ENCODE data around the gene MYCN. TPM values are rescaled to one million over a fixed set of nuclear protein-coding genes. Genes with fewer than 3 reads are reported as not detected.
A peak's percentile ranks its signal among the peaks of the same experiment; 100 is the strongest.
"Not testable (repeated sequence)": the region's sequence is repeated elsewhere in the genome, so short reads cannot be mapped to it uniquely, and the experiment has no call there.

The MYCN gene
- total RNA-seq, 1 donor from 2014 or later, result 7.3 TPM

DNA sequence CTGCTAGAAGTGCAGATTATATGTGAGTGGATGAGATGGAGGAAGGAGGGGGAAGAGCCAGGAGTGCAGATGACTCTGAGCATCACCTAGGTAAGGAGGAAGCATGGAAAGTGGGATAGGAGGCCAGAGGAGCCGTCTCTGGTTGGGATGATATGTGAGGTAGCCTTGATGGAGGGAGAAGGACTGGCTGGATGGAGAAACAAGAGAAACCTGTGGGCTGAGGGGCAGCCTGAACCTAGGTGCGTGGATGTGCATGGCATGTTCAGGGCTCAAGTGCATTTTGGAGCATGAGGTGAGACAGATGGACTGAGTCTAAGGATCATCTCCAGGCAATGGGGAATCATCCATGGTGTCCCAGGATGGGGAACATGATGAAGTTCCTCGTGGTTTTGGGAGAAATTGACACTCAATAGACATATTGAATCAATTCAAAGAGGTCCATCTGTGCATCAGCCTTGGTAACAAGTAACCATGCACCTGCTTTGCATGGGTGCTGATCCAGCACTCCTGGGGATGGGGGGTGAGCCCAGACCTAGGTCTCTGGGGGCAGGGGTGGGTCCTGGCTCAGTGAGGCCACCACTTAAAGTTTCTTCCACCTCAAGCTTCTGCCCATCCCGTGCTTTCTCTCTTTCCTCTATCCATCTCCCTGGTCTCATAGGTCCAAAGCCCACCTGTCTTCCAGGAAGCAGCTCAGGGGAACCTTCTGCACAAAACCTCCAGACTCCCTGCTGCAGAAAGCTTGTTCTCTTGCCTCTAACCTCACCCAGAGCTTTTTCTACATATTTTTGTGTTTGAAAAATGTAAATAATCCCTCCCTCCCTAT is 19.2 kb downstream of the MYCN start:
- DNase-seq, result no peak

- DNase-seq, result not testable (repeated sequence)
These were observed 19.8 kb downstream of the MYCN start for GRCh38 chr2:15960154-15960520.

- not testable (repeated sequence) for DNase-seq
These were observed 23.0 kb downstream of the MYCN start for GRCh38 chr2:15963109-15963976.

DNA sequence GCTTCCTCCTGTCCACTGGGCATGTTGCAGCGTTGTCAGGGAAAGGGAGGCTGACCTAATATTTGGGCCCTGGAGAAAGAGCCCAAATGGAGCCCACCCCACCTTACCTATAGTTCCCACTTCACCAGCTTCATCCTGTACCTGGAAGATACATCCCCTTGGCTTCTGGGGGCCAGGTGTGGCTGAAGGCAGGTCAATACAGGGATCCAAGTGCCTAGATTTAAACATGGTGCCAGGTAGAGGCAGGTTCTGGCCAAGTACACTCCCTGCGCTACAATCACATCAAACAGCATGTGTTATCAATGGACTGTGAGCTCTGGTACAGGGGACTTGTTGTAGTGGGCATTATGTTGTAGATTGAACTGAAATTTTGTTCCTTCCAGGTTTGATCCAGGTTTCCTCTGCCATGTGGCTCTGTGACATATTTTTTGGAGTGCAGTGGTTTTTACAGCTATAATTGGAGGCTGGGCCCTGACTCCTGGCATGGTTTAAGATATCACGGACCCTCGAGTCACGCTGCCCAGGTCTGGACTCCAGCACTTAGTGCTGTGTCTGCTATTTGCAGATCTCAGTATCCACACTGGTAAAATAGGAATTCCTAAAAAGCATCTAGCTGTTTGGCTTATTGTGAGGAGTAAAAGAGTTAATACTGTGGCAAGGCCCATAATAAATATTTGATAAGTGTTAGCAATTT is 23.8 kb downstream of the MYCN start:
- no peak for DNase-seq

- peak; percentile 24 for DNase-seq
These were observed 24.7 kb downstream of the MYCN start for GRCh38 chr2:15964936-15965563.

DNA sequence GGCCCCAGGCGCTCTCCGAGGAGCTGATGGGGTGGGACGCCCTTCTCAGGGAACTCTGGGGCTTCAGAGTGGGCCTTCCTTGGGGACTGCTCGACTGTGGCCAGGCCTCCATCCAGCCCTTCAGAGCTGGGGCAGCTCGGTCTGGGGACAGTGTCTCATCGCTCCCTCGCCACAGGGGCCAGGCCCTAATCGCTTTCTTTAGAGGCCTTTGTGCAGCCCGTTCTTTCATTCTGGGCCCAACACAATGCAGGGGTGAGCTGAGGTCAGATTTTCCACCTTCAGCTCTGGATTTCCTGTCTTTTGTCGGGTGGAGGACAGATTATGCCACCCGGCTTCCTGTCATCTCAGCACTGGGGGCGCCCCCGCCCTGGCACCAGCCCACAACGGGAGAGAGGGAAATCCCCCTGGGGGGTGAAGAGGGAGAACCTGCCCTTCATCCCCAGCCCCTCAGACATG is 25.2 kb downstream of the MYCN start:
- DNase-seq, result no peak

DNA sequence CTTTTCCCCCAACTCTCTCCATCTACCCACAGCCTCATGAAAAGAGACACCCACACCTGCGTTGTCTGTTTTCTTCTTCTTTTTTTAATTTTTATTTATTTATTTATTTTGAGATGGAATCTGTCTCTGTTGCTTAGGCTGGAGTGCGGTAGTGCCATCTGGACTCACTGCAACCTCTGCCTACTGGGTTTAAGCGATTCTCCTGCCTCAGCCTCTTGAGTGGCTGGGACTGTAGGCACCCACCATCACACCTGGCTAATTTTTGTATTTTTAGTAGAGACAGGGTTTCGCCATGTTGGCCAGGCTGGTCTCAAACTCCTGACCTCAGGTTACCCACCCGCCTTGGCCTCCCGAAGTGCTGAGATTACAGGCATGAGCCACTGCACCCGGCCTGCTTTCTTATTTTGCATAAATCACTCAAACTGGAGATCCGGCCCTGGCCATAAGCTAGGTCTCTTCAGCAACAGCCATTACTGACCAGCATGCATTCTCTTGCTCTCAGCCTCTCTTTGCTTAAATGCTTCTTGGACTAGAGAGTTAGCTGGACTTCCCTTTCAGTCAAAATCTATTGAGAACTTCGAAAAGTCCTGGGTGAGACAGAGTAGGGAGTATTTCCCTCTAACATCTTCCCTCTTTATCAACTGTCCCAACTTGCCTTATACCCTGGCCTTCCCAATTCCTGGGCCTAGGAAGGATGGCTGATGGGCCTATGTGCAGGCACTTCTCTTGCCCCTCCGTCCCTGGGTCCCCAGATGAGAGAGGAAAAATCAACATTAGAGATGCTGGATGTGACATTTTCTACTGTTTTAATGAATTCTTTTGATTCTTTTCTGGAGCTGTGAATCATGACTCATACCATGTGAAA is 27.3 kb downstream of the MYCN start:
- DNase-seq, result no peak

DNA sequence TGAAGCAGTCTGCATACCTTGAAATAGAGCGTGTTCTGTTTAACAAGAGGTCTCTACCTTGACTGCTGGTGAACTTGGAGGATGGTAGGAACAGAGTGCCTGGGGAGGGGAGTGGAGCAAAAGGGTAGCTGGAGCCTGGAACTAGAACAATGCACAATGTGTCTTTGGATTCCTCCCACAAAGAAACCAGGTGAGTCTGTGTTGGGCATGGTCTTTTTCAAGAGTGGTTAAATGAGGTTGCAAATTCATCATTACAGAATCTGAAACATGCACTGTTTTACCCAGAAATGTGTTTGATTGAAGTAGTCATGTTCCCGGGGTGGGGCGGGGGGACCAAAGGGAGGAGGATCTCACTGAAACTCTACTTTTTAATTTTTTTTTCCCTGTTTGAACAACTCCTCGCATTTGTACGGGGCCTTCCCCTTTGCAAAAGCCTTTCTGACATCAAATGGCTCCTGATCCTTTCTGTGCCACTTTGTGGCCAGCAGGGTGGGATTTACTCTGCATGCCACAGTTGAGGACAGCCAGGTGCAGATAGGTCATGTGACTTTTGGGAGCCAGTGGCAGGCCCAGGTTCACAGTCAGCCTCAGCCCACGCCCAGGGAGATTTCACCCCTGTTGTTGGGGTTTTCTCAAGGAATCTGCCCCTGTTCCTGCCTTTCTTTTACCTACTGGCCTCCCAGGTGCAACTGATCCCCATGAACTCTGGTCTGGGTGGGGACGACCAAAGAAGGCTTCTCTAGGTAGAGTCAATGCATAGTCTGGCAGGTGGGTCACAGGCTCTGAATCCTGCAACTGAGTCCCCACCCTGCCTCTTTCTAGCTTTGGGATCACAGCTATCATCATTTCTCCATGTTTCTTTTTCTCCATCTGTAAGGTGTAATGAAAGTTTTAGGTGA is 28.2 kb downstream of the MYCN start:
- no peak for DNase-seq

DNA sequence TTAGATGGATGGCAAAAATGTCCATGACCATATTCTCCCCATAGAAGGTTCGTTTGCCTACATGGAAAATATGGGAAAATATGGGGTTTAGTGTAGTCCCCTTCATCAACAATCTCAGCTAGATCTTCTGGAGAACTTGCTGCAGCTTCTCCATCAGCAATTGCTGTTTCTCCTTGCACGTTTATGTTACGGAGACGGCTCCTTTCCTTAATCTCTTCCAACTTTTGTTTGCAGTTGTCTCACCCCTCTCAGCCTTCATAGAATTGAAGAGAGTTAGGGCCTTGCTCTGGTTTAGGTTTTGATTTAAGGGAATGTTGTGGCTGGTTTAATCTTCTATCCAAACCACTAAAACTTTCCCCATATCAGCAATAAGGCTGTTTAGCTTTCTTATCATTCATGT is 28.9 kb downstream of the MYCN start:
- DNase-seq, result no peak

DNA sequence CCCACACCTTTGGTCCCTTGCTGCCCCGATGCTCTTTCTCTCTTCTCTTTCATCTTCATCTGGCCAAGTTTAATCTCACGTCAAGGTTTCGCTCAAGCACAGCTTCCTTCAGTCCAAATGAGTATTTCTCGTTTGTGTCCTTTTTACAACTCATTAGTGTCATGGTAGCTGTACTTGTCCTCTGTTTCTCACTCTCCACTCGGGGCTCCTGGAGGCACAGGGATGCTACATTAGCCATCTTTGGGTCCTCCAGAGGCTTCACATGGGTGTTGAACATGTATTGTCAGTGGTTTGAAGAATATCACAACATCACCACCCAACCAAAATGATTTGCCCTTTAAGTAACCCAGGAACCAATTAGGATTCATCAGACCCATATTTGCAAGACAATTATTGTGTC is 30.4 kb downstream of the MYCN start:
- no peak for DNase-seq

DNA sequence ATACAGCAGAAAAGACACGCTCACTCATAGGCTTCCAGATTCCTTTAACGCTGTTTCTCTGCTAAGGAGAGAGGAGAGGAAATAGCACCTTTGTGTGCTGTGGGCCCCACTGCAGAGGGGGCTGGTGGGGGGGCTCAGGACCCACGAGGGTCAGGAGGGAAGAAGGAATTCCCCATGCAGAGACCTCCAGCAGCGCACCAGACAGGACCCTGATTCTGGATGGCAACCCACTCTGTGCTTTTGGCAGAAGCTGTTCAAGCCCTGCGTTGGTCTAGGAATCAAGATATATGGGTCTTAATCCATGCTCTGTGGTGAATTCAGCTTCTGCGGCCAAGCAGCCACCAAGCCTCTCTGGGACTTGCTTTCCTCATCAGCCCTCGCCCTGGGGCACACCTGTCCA is 31.0 kb downstream of the MYCN start:
- DNase-seq, result no peak

- DNase-seq, result no peak
These were observed 31.6 kb downstream of the MYCN start for GRCh38 chr2:15971831-15972522.

DNA sequence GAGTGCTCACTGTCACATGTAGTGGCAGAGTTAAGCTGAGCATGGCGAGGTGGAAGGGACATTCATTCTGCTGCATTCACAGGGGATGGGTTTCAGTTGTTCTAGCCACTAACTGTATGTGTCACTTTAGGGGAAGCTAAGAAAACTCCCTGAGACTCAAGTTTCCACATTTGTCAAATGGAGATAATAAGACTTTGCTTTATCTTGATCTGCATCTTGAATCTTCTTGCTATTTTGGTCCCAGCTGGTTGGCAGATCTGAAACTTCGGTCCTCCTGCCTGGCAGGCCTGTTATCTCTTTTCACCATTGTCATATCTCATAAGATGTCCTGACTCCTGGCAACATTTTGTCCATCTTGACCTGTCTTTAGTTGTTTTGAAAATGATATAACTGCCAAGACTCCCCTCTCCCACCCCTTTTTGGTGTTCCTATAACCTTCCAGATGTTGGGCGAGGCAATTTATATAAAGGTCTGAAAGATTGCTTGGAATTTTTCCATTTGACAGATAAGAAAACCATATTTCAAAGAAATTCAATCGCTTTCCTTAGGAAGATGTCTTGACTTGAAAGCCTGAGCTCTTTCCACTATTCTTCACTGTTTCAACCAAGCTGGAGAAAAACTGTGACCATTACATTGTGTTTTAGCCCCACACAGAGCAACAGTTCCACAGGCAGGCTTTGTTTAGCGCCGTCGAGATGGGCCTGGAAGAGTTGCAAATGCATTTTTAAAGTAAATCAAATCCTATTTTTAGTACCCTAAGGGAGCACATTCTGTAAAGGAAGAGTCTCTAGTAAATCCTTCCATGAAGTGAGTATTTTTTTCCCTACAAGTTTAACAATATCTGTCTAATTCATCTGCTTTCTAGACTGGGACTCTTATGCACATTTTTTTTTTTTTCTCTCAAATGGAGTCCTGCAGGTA is 33.4 kb downstream of the MYCN start:
- peak; percentile 20 for DNase-seq

DNA sequence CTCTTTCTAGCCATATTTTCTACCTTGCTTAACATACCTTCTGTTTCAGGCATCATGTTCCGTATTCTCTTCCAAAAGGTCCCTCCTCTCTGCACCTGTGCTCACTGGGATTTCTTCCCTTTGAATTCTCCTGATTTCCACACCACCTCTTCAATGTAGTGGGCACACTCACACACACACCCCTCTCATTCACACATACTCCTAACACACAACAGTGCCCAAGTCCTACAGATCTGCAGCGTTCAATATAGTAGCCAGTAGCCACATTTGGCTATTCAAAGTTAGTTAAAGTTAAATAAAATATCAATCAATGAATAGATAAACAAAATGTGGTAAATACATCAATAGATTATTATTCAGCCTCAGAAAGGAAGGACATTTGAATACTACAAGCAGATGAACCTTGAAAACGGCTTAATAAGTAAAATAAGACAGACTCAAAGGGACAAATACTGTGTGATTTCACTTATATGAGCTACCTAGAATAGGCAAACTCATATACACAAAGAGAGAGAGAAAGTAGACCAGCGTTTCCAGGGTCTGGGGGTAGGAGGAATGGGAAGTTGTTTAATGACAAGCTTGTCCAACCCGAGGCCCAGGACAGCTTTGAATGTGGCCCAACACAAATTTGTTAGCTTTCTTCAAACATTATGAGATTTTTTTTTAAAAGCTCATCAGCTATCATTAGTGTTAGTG is 34.4 kb downstream of the MYCN start:
- DNase-seq, result no peak

DNA sequence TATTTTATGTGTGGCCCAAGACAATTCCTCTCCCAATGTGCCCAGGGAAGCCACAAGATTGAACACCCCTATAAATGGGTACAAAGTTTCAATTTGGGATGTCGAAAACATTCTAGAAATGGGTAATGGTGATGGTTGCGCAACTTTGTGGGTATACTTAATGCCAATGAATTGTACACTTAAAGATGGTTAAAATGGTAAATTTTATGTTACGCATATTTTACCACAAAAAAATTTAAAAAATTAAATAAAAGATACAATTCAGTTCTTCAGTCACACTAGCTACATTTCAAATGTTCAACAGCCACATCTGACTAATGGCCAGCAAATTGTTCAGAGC is 34.9 kb downstream of the MYCN start:
- DNase-seq, result no peak

DNA sequence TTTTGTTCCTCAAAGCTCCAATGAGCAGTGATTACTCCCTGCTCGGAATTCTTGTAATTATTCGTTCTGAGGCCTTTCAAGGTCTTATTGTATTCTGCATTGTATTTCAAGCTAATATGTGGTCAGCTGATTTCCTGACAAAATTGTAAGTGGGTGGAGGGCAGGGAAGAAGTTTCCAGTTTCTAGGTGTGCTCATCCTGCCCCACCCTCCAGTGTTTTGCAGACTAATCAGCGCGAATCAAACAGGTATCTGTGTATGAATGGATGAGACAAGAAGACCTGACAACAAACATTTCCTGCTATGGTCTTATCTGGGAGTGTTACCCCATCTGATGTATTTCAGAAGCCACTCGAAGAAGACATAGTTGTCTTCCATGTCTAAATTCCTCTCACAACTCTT is 35.3 kb downstream of the MYCN start:
- no peak for DNase-seq

DNA sequence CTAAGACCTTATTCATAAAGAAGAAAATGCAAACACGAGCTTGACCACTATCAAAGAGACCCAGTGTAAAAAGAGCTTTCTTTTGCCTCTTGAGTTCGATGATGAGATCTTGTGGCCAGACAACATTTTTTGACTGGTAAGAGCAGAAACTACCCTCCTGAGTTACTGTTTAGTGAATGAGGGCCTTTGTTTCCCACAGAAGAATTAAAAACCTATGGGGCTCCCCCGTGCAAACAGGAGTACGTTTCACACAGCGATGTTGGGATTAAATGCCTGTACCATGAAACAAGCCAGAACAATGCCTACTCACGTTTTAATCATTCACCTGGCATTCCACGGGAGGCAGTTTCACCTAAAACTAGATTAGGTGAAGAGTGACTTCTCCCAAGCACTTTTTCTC is 36.0 kb downstream of the MYCN start:
- DNase-seq, result no peak

All from tongue (tissue), 2 donors.